HG03095 (cell line): ENCODE measurements around the gene PARP6.
"Not testable (repeated sequence)": the region's sequence is repeated elsewhere in the genome, so short reads cannot be mapped to it uniquely, and the experiment has no call there.

ENCODE experiments used
- ATAC-seq: cut with Tn5 transposase; IDR thresholded peaks from one replicate; pipeline ENCODE4 v1.9.1; 2021; ENCODE audit warnings: moderate library complexity; ENCODE audit not compliant: unreplicated experiment

Gene PARP6

GRCh38 chr15:72280751-72281150 lies 8.4 kb upstream of the PARP6 start:
- ATAC-seq = no peak

- ATAC-seq = no peak
Measured at GRCh38 chr15:72278737-72279136, 6.4 kb upstream of the PARP6 start.

- ATAC-seq = no peak
Measured at GRCh38 chr15:72276326-72276700, 4.0 kb upstream of the PARP6 start.

GRCh38 chr15:72275635-72276325 lies 3.4 kb upstream of the PARP6 start:
- ATAC-seq = not testable (repeated sequence)

- peak; percentile 2 for ATAC-seq
Measured at GRCh38 chr15:72272997-72273352, 621 bp upstream of the PARP6 start.

- ATAC-seq = no peak
Measured at GRCh38 chr15:72271895-72272212, 500 bp downstream of the PARP6 start.

GRCh38 chr15:72271221-72271620 lies 1.1 kb downstream of the PARP6 start:
- no peak for ATAC-seq

- ATAC-seq = no peak
Measured at GRCh38 chr15:72269739-72270138, 2.6 kb downstream of the PARP6 start.

- no peak for ATAC-seq
Measured at GRCh38 chr15:72265031-72265430, 7.3 kb downstream of the PARP6 start.

- ATAC-seq = no peak
Measured at GRCh38 chr15:72252663-72253299, 19.6 kb downstream of the PARP6 start.

- ATAC-seq = no peak
Measured at GRCh38 chr15:72249142-72249810, 23.1 kb downstream of the PARP6 start.

- ATAC-seq = no peak
Measured at GRCh38 chr15:72248514-72248913, 23.8 kb downstream of the PARP6 start.

- no peak for ATAC-seq
Measured at GRCh38 chr15:72242775-72243370, 29.5 kb downstream of the PARP6 start.

- ATAC-seq = no peak
Measured at GRCh38 chr15:72239652-72240051, 32.7 kb downstream of the PARP6 start.

- ATAC-seq = no peak
Measured at GRCh38 chr15:72238586-72238985, 33.8 kb downstream of the PARP6 start.

- no peak for ATAC-seq
Measured at GRCh38 chr15:72237853-72238224, 34.5 kb downstream of the PARP6 start.

- peak; percentile 67 for ATAC-seq
Measured at GRCh38 chr15:72237029-72237852, 35.1 kb downstream of the PARP6 start.

GRCh38 chr15:72236381-72237003 lies 35.9 kb downstream of the PARP6 start:
- ATAC-seq = no peak

- no peak for ATAC-seq
Measured at GRCh38 chr15:72235298-72235697, 37.1 kb downstream of the PARP6 start.

GRCh38 chr15:72233769-72234168 lies 38.6 kb downstream of the PARP6 start:
- no peak for ATAC-seq
